Epithelial cell of proximal tubule (primary cell): ENCODE data around the gene MIXL1. TPM values are rescaled to one million over a fixed set of nuclear protein-coding genes. Genes with fewer than 3 reads are reported as not detected.
"Not testable (repeated sequence)": the region's sequence is repeated elsewhere in the genome, so short reads cannot be mapped to it uniquely, and the experiment has no call there.

Experiments
- DNase-seq: peaks from one replicate; pipeline ENCODE4 v3.0.0-alpha.2; 2011; ENCODE audit warnings: low read depth
- H3K4me3 ChIP-seq: 2 replicates; pipeline ENCODE4 v1.5.1; 2011; ENCODE audit warnings: low read depth, mild to moderate bottlenecking, low read length
- CTCF ChIP-seq: conservative IDR thresholded peaks from 2 replicates; pipeline ENCODE4 v1.5.1; 2012; ENCODE audit warnings: low read depth, mild to moderate bottlenecking, low read length
- total RNA-seq: library from RNA; depleted of rRNA; stranded (reverse); fragments of >200 nt; gene quantifications from 2 replicates; pipeline ENCODE4 v1.2.3, GENCODE V29; 2015

Gene MIXL1
- total RNA-seq, 1 donor from 2014 or later: not detected

GRCh38 chr1:226250511-226250910 lies 27.0 kb downstream of the MIXL1 start:
- no peak overlapping the region for H3K4me3 ChIP-seq
- DNase-seq: no peak
- TF ChIP-seq CTCF: no peak

GRCh38 chr1:226252841-226253240 lies 29.4 kb downstream of the MIXL1 start:
- H3K4me3 ChIP-seq, DNase-seq: not testable (repeated sequence)

GRCh38 chr1:226253933-226254332 lies 30.5 kb downstream of the MIXL1 start:
- no peak for DNase-seq
- no peak for TF ChIP-seq CTCF
- no peak overlapping the region for H3K4me3 ChIP-seq

GRCh38 chr1:226255380-226255779 lies 31.9 kb downstream of the MIXL1 start:
- no peak overlapping the region for H3K4me3 ChIP-seq
- no peak for DNase-seq
- TF ChIP-seq CTCF: no peak

- H3K4me3 ChIP-seq: no peak overlapping the region
- TF ChIP-seq CTCF: no peak
- no peak for DNase-seq
Measured at GRCh38 chr1:226261818-226262217, 38.4 kb downstream of the MIXL1 start.

GRCh38 chr1:226268421-226269124 lies 45.1 kb downstream of the MIXL1 start:
- no peak overlapping the region for H3K4me3 ChIP-seq
- no peak for TF ChIP-seq CTCF
- DNase-seq: no peak

GRCh38 chr1:226272233-226272902 lies 48.9 kb downstream of the MIXL1 start:
- H3K4me3 ChIP-seq, DNase-seq: not testable (repeated sequence)

GRCh38 chr1:226274138-226274537 lies 50.7 kb downstream of the MIXL1 start:
- H3K4me3 ChIP-seq: no peak overlapping the region
- no peak for TF ChIP-seq CTCF
- DNase-seq: no peak
